Osteocyte (in vitro differentiated cells): Measurements from ENCODE around the gene RAVER2. TPM values are rescaled to one million over a fixed set of nuclear protein-coding genes. Genes with fewer than 3 reads are reported as not detected.

ENCODE experiments used
- DNase-seq: peaks from one replicate; pipeline ENCODE4 v3.0.0; 2021; ENCODE audit warnings: mixed read lengths; ENCODE audit not compliant: unreplicated experiment; ENCODE audit errors: extremely low spot score
- H3K27ac Mint-ChIP-seq: one replicate; pipeline ENCODE4 v1.8.0; 2021; ENCODE audit warnings: mild to moderate bottlenecking, mixed read lengths; ENCODE audit not compliant: unreplicated experiment
- H3K27me3 Mint-ChIP-seq: one replicate; pipeline ENCODE4 v1.8.0; 2021; ENCODE audit warnings: mixed read lengths; ENCODE audit not compliant: unreplicated experiment
- H3K36me3 Mint-ChIP-seq: one replicate; pipeline ENCODE4 v1.8.0; 2021; ENCODE audit warnings: mixed read lengths; ENCODE audit not compliant: unreplicated experiment
- H3K4me1 Mint-ChIP-seq: one replicate; pipeline ENCODE4 v1.8.0; 2021; ENCODE audit warnings: mixed read lengths; ENCODE audit not compliant: unreplicated experiment
- H3K4me3 Mint-ChIP-seq: one replicate; pipeline ENCODE4 v1.8.0; 2021; ENCODE audit warnings: mild to moderate bottlenecking, moderate library complexity, mixed read lengths; ENCODE audit not compliant: unreplicated experiment
- H3K9me3 Mint-ChIP-seq: one replicate; pipeline ENCODE4 v1.8.0; 2021; ENCODE audit warnings: mixed read lengths; ENCODE audit not compliant: unreplicated experiment
- CTCF ChIP-seq: fragments of 200-600 bp; sonication (generic); IDR thresholded peaks from 2 replicates; pipeline ENCODE4 v1.5.0; 2021; ENCODE audit warnings: antibody characterized with exemption, mild to moderate bottlenecking, moderate library complexity
- total RNA-seq: library from RNA; stranded (reverse); gene quantifications from 2 replicates; pipeline ENCODE4 v1.2.1, GENCODE V29; 2021

The RAVER2 gene
- total RNA-seq, 1 donor from 2014 or later, result 7.3 TPM

- Mint-ChIP-seq H3K27ac (no peak overlapping the region), H3K27me3 (no peaks in the 10 kb centered on the region), H3K4me3 (no peak overlapping the region), H3K36me3 (peaks cover 40% of the 10 kb centered on the region), H3K9me3 (no peaks in the 10 kb centered on the region), H3K4me1 (no peaks in the 10 kb centered on the region)
- peak; percentile 32 for DNase-seq
- TF ChIP-seq CTCF, result no peak
These were observed 134.2 kb downstream of the RAVER2 start for GRCh38 chr1:64878931-64879611.

GRCh38 chr1:64880449-64880848 lies 135.6 kb downstream of the RAVER2 start:
- Mint-ChIP-seq H3K4me3 (no peak overlapping the region), H3K36me3 (peaks cover 38% of the 10 kb centered on the region), H3K27ac (no peak overlapping the region), H3K4me1 (no peaks in the 10 kb centered on the region), H3K27me3 (no peaks in the 10 kb centered on the region), H3K9me3 (no peaks in the 10 kb centered on the region)
- TF ChIP-seq CTCF, result no peak
- DNase-seq, result no peak

GRCh38 chr1:64881281-64881680 lies 136.4 kb downstream of the RAVER2 start:
- H3K36me3 Mint-ChIP-seq, result peaks cover 31% of the 10 kb centered on the region

More at GRCh38 chr1:64881281-64881680, 136.4 kb downstream of the RAVER2 start:
- no peaks in the 10 kb centered on the region for H3K9me3 Mint-ChIP-seq
- no peak overlapping the region for H3K27ac Mint-ChIP-seq
- H3K4me3 Mint-ChIP-seq, result no peak overlapping the region
- TF ChIP-seq CTCF, result no peak
- no peak for DNase-seq
- H3K4me1 Mint-ChIP-seq, result no peaks in the 10 kb centered on the region
- H3K27me3 Mint-ChIP-seq, result no peaks in the 10 kb centered on the region

Other genes starting within 250 kb of the RAVER2 start
- gene JAK1, start 221.5 kb downstream of the RAVER2 start, total RNA-seq, result 103 TPM in 2 replicates